MM.1S (cell line): ENCODE measurements around the gene CDV3.

Experiments
- EZH2 ChIP-seq: fragments of 300-600 bp; sonication (generic); optimal IDR thresholded peaks from 2 replicates; pipeline ENCODE3; 2017; ENCODE audit warnings: low read depth, mild to moderate bottlenecking, antibody characterized with exemption, low read length, mixed read lengths
- EZH2phosphoT487 ChIP-seq: fragments of 300-600 bp; sonication (generic); IDR thresholded peaks from 2 replicates; pipeline ENCODE4 v1.6.1; 2018; ENCODE audit warnings: antibody characterized with exemption, low read length
- TF ChIP-seq, protein P1 (sequence below): fragments of 300-600 bp; sonication (generic); IDR thresholded peaks from 2 replicates; pipeline ENCODE4 v1.5.1; 2016; ENCODE audit warnings: antibody characterized with exemption, low read length, mixed read lengths

DNA sequence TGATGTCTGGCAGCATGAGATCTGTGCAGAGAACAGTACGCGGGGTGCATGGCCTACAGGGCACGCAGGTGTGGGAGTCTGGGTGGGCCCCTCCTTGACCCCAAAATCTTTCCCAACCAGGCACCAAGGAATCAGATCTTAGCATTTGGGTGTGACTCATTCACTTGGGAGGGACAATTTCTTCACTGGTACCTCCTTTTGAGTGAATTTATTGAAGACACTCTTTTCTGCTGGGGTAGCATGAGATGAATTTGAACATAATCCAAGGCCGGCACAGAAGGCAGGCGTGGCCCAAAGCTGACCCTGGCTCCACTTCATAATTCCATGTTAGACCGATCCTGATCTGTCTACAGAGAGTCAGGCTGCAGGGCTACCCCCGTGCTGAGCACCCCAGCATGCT, 30.6 kb upstream of the CDV3 start:
- no peak for TF ChIP-seq EZH2phosphoT487
- TF ChIP-seq, protein P1, sequence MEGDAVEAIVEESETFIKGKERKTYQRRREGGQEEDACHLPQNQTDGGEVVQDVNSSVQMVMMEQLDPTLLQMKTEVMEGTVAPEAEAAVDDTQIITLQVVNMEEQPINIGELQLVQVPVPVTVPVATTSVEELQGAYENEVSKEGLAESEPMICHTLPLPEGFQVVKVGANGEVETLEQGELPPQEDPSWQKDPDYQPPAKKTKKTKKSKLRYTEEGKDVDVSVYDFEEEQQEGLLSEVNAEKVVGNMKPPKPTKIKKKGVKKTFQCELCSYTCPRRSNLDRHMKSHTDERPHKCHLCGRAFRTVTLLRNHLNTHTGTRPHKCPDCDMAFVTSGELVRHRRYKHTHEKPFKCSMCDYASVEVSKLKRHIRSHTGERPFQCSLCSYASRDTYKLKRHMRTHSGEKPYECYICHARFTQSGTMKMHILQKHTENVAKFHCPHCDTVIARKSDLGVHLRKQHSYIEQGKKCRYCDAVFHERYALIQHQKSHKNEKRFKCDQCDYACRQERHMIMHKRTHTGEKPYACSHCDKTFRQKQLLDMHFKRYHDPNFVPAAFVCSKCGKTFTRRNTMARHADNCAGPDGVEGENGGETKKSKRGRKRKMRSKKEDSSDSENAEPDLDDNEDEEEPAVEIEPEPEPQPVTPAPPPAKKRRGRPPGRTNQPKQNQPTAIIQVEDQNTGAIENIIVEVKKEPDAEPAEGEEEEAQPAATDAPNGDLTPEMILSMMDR = no peak
- no peak for TF ChIP-seq EZH2
